ENCODE results near the gene LMF1.

DNA sequence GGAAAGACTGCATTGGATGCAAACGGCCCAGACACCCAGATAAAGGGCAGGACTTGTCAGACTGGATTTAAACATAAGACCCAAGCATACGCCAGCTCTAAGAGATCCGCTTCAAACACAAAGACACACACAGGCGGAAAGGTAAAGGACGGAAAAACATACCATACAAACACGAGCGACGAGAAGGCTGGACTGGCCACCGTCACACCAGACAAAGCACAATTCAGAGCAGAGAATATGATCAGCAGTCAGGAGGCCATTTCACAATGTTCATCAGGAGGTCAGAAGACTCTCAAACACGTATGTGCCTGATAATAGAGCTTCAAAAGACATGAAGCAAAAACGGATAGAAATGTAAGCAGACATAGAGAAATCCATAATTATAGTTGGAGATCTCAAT lies 85.4 kb downstream of the LMF1 start:
- TF ChIP-seq, protein P1, sequence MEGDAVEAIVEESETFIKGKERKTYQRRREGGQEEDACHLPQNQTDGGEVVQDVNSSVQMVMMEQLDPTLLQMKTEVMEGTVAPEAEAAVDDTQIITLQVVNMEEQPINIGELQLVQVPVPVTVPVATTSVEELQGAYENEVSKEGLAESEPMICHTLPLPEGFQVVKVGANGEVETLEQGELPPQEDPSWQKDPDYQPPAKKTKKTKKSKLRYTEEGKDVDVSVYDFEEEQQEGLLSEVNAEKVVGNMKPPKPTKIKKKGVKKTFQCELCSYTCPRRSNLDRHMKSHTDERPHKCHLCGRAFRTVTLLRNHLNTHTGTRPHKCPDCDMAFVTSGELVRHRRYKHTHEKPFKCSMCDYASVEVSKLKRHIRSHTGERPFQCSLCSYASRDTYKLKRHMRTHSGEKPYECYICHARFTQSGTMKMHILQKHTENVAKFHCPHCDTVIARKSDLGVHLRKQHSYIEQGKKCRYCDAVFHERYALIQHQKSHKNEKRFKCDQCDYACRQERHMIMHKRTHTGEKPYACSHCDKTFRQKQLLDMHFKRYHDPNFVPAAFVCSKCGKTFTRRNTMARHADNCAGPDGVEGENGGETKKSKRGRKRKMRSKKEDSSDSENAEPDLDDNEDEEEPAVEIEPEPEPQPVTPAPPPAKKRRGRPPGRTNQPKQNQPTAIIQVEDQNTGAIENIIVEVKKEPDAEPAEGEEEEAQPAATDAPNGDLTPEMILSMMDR (IDR thresholded peaks at IDR 0.05; ENCODE audit: low read depth, low read length): no peak
- TF ChIP-seq POLR2A (IDR thresholded peaks at IDR 0.05; ENCODE audit: extremely low read depth, insufficient read length): no peak
